ENCODE results near the gene SPACA4.

The SPACA4 gene

DNA sequence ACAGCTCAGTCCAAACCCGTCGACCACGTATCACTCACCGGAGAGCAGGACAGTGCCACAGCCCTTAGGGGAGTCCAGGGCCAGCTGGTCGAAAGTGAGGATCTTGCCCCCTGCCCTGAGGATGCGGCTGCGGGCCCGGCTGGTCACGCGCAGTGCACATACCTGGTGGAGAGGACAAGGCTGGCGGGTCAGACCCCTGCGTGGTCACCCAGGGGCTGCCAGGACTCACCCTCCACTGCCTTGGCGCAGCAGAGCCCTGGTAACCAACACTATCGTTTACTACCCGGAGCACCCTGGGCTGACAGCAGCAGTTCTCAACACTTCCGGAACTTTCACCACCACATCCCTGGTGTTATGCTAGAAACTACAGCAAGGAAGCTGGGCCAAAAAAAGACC is 9.5 kb downstream of the SPACA4 start:
- DNase-seq, result no peak
- Histone ChIP-seq H3K9me2 (replicated peaks; ENCODE audit: insufficient read depth, low read length) (no peaks in the 10 kb centered on the region), H3K9me3 (replicated peaks; ENCODE audit: insufficient read depth, low read length) (no peaks in the 10 kb centered on the region), H3K36me3 (replicated peaks; ENCODE audit: insufficient read depth, low read length) (peaks cover 19% of the 10 kb centered on the region), H3K27me3 (replicated peaks; ENCODE audit: insufficient read depth, low read length) (no peaks in the 10 kb centered on the region), H3K9ac (ENCODE audit: low read length) (no peak overlapping the region), H4K20me1 (ENCODE audit: insufficient read depth, low read length) (peaks cover 28% of the 10 kb centered on the region), H3K4me3 (ENCODE audit: low read length) (no peak overlapping the region), H3K27ac (ENCODE audit: low read length) (no peak overlapping the region), H3K4me1 (ENCODE audit: low read length) (peaks cover 13% of the 10 kb centered on the region), H2AFZ (ENCODE audit: low read length) (no peak overlapping the region), H3K4me2 (ENCODE audit: low read depth, low read length) (no peak overlapping the region), H3K79me2 (ENCODE audit: low read length) (peaks cover 39% of the 10 kb centered on the region), H3F3A (ENCODE audit: insufficient read depth, low read length) (peaks cover 33% of the 10 kb centered on the region)
- TF ChIP-seq EZH2phosphoT487 (IDR thresholded peaks at IDR 0.05; ENCODE audit: low read length) (no peak), EZH2 (optimal IDR thresholded peaks at IDR 0.05; ENCODE audit: low read depth, low read length) (no peak)
- TF ChIP-seq, protein P1, sequence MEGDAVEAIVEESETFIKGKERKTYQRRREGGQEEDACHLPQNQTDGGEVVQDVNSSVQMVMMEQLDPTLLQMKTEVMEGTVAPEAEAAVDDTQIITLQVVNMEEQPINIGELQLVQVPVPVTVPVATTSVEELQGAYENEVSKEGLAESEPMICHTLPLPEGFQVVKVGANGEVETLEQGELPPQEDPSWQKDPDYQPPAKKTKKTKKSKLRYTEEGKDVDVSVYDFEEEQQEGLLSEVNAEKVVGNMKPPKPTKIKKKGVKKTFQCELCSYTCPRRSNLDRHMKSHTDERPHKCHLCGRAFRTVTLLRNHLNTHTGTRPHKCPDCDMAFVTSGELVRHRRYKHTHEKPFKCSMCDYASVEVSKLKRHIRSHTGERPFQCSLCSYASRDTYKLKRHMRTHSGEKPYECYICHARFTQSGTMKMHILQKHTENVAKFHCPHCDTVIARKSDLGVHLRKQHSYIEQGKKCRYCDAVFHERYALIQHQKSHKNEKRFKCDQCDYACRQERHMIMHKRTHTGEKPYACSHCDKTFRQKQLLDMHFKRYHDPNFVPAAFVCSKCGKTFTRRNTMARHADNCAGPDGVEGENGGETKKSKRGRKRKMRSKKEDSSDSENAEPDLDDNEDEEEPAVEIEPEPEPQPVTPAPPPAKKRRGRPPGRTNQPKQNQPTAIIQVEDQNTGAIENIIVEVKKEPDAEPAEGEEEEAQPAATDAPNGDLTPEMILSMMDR (IDR thresholded peaks at IDR 0.05; ENCODE audit: low read length), result no peak

DNA sequence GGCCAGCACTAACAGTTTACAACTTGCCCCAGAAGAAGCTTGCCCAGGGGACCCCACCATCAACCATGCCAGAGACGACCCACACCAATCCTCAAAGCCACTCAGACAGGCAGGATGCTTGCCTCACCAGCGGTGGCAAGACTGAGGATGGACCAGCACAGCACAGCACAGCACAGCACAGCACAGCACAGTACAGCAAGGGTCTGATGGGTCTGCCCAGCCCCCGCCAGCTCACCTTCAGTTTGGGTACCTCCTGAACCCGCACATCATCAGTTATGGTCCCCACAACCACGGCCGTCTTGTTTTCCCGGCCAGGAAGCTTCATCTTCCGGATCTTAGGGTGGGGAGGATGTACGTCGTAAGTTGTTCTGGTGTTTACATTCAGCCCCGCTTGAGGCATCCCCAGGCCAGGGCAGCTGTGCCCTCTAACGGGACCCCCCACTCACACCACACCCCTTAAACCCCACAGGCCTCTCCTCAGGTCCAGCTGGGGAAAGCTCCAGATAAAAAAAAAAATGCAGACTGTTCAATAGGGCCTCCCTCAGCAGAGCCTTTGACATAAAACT is 10.0 kb downstream of the SPACA4 start:
- no peaks in the 10 kb centered on the region for H3K9me3 ChIP-seq (replicated peaks; ENCODE audit: insufficient read depth, low read length)
- peaks cover 19% of the 10 kb centered on the region for H3K36me3 ChIP-seq (replicated peaks; ENCODE audit: insufficient read depth, low read length)
- H4K20me1 ChIP-seq (ENCODE audit: insufficient read depth, low read length), result peaks cover 28% of the 10 kb centered on the region
- no peak overlapping the region for H3K4me2 ChIP-seq (ENCODE audit: low read depth, low read length)
- no peak for DNase-seq
- H2AFZ ChIP-seq (ENCODE audit: low read length), result no peak overlapping the region
- no peaks in the 10 kb centered on the region for H3K9me2 ChIP-seq (replicated peaks; ENCODE audit: insufficient read depth, low read length)
- no peak overlapping the region for H3K4me3 ChIP-seq (ENCODE audit: low read length)
- H3K27me3 ChIP-seq (replicated peaks; ENCODE audit: insufficient read depth, low read length), result no peaks in the 10 kb centered on the region
- peaks cover 13% of the 10 kb centered on the region for H3K4me1 ChIP-seq (ENCODE audit: low read length)
- no peak overlapping the region for H3K9ac ChIP-seq (ENCODE audit: low read length)
- TF ChIP-seq EZH2phosphoT487 (IDR thresholded peaks at IDR 0.05; ENCODE audit: low read length), result no peak
- TF ChIP-seq, protein P1 (IDR thresholded peaks at IDR 0.05; ENCODE audit: low read length), result no peak
- no peak for TF ChIP-seq EZH2 (optimal IDR thresholded peaks at IDR 0.05; ENCODE audit: low read depth, low read length)
- peaks cover 33% of the 10 kb centered on the region for H3F3A ChIP-seq (ENCODE audit: insufficient read depth, low read length)
- no peak overlapping the region for H3K27ac ChIP-seq (ENCODE audit: low read length)
- peaks cover 39% of the 10 kb centered on the region for H3K79me2 ChIP-seq (ENCODE audit: low read length)

DNA sequence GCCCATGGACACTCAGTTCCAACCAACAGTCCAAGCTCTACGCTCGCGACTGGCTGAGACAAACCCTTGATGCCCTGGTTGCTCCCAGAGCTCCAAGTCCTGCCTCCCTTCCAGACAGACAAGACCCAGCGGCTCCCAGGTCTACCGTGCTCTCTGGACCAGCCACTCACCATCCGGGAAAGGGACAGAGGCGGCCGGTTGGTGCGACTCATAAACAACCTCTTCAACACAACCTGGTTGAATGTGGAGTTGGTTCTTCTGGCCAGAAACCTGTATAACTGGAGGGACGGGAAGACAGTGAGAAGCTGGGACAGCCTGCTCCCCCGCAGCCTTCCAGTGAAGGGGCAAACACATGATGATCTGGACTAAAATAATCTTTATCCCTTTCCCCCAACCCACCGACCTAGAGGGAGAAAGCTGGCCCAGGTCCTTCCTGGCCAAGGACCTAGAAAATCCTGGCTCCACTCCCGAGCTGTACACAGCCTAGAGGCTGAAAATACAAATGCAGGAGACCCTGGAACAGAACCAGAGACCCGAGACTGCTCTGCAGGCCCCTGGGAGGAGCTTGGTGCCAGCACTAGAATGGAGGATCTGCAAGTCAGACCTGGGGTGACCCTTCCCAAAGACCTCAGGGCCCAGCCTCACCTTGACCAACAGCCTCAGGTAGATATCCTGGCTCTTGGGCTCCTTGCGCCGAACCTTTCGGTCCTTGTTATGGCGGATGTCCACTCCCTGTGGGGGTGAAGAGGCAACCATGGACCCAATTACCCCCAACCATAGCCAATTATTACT is 10.8 kb downstream of the SPACA4 start:
- H3K79me2 ChIP-seq (ENCODE audit: low read length), result peaks cover 39% of the 10 kb centered on the region
- H3K4me3 ChIP-seq (ENCODE audit: low read length), result peak overlapping the region; percentile 93
- H3K27ac ChIP-seq (ENCODE audit: low read length), result no peak overlapping the region
- H3K9me2 ChIP-seq (replicated peaks; ENCODE audit: insufficient read depth, low read length), result no peaks in the 10 kb centered on the region
- H3K36me3 ChIP-seq (replicated peaks; ENCODE audit: insufficient read depth, low read length), result peaks cover 19% of the 10 kb centered on the region
- H3F3A ChIP-seq (ENCODE audit: insufficient read depth, low read length), result peaks cover 33% of the 10 kb centered on the region
- peaks cover 28% of the 10 kb centered on the region for H4K20me1 ChIP-seq (ENCODE audit: insufficient read depth, low read length)
- peaks cover 13% of the 10 kb centered on the region for H3K4me1 ChIP-seq (ENCODE audit: low read length)
- peak overlapping the region; percentile 96 for H3K9ac ChIP-seq (ENCODE audit: low read length)
- no peaks in the 10 kb centered on the region for H3K9me3 ChIP-seq (replicated peaks; ENCODE audit: insufficient read depth, low read length)
- H3K4me2 ChIP-seq (ENCODE audit: low read depth, low read length), result peak overlapping the region; percentile 83
- DNase-seq, result no peak
- no peak for TF ChIP-seq EZH2 (optimal IDR thresholded peaks at IDR 0.05; ENCODE audit: low read depth, low read length)
- TF ChIP-seq EZH2phosphoT487 (IDR thresholded peaks at IDR 0.05; ENCODE audit: low read length), result no peak
- TF ChIP-seq, protein P1 (IDR thresholded peaks at IDR 0.05; ENCODE audit: low read length), result no peak
- H2AFZ ChIP-seq (ENCODE audit: low read length), result no peak overlapping the region
- no peaks in the 10 kb centered on the region for H3K27me3 ChIP-seq (replicated peaks; ENCODE audit: insufficient read depth, low read length)

Data from MM.1S (cell line).